PFSK-1 (cell line): ENCODE data around the gene ZNF415.

Source experiments
- POLR2AphosphoS5 ChIP-seq: IDR thresholded peaks from 2 replicates; pipeline ENCODE4 v1.6.1; 2012; ENCODE audit warnings: low read depth, mild to moderate bottlenecking, control low read depth, low read length, moderate library complexity
- TAF1 ChIP-seq: IDR thresholded peaks from 2 replicates; pipeline ENCODE4 v1.6.1; 2012; ENCODE audit warnings: low read length, control low read depth, borderline replicate concordance; ENCODE audit not compliant: insufficient read depth
- TF ChIP-seq, protein P1 (sequence below), 2 experiments: IDR thresholded peaks; 2 replicates each; pipeline versions ENCODE4 v1.6.1 to v1.8.0; 2011 to 2012; ENCODE audit warnings: low read depth in 2 of 2, low read length in 2 of 2, control low read depth in 1 of 2, inconsistent platforms in 1 of 2, mild to moderate bottlenecking in 1 of 2, moderate library complexity in 1 of 2; ENCODE audit not compliant: insufficient read depth in 1 of 2

GRCh38 chr19:53131085-53131590 lies 1.6 kb downstream of the ZNF415 start:
- TF ChIP-seq POLR2AphosphoS5, result no peak
- TF ChIP-seq, protein P1, sequence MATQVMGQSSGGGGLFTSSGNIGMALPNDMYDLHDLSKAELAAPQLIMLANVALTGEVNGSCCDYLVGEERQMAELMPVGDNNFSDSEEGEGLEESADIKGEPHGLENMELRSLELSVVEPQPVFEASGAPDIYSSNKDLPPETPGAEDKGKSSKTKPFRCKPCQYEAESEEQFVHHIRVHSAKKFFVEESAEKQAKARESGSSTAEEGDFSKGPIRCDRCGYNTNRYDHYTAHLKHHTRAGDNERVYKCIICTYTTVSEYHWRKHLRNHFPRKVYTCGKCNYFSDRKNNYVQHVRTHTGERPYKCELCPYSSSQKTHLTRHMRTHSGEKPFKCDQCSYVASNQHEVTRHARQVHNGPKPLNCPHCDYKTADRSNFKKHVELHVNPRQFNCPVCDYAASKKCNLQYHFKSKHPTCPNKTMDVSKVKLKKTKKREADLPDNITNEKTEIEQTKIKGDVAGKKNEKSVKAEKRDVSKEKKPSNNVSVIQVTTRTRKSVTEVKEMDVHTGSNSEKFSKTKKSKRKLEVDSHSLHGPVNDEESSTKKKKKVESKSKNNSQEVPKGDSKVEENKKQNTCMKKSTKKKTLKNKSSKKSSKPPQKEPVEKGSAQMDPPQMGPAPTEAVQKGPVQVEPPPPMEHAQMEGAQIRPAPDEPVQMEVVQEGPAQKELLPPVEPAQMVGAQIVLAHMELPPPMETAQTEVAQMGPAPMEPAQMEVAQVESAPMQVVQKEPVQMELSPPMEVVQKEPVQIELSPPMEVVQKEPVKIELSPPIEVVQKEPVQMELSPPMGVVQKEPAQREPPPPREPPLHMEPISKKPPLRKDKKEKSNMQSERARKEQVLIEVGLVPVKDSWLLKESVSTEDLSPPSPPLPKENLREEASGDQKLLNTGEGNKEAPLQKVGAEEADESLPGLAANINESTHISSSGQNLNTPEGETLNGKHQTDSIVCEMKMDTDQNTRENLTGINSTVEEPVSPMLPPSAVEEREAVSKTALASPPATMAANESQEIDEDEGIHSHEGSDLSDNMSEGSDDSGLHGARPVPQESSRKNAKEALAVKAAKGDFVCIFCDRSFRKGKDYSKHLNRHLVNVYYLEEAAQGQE (IDR thresholded peaks at IDR 0.05; ENCODE audit: insufficient read depth in 1 of 2, low read depth in 2 of 2, low read length in 2 of 2), result no peak
- no peak for TF ChIP-seq TAF1
